RWPE2 (cell line): Measurements from ENCODE around the gene MAP2.
"Not testable (repeated sequence)": the region's sequence is repeated elsewhere in the genome, so short reads cannot be mapped to it uniquely, and the experiment has no call there.

Experiments
- ATAC-seq: fragments of 200-7000 bp; cut with Tn5 transposase; 3 replicates; pipeline ENCODE4 v1.9.1; 2021; ENCODE audit warnings: low read depth
- DNase-seq: peaks from one replicate; pipeline ENCODE4 v3.0.0-alpha.2; 2020; ENCODE audit warnings: low spot score
- H3K27ac ChIP-seq: fragments of 450-650 bp; 2 replicates; pipeline ENCODE4 v1.5.1; 2017; ENCODE audit warnings: mild to moderate bottlenecking; ENCODE audit not compliant: poor library complexity, severe bottlenecking
- H3K27me3 ChIP-seq: fragments of 250-450 bp; sonication (Bioruptor Pico); 2 replicates; pipeline ENCODE4 v1.5.1; 2021; ENCODE audit warnings: mild to moderate bottlenecking, moderate library complexity; ENCODE audit not compliant: insufficient read depth, poor library complexity, severe bottlenecking
- H3K36me3 ChIP-seq: fragments of 250-450 bp; sonication (Bioruptor Pico); 2 replicates; pipeline ENCODE4 v1.5.1; 2020; ENCODE audit warnings: low read depth, mild to moderate bottlenecking, moderate library complexity
- H3K4me1 ChIP-seq: fragments of 250-450 bp; sonication (Bioruptor Pico); 2 replicates; pipeline ENCODE4 v1.5.1; 2021; ENCODE audit warnings: mild to moderate bottlenecking, moderate library complexity; ENCODE audit not compliant: insufficient read depth, poor library complexity, severe bottlenecking
- H3K4me3 ChIP-seq: fragments of 250-450 bp; sonication (Bioruptor Pico); 2 replicates; pipeline ENCODE4 v1.5.1; 2021; ENCODE audit warnings: mild to moderate bottlenecking, moderate library complexity; ENCODE audit not compliant: severe bottlenecking
- H3K9me3 ChIP-seq: fragments of 250-450 bp; sonication (Bioruptor Pico); 2 replicates; pipeline ENCODE4 v1.5.1; 2021; ENCODE audit warnings: mild to moderate bottlenecking, moderate library complexity; ENCODE audit not compliant: severe bottlenecking
- CTCF ChIP-seq: fragments of 450-650 bp; IDR thresholded peaks from one replicate; pipeline ENCODE4 v1.5.1; 2017; ENCODE audit warnings: mild to moderate bottlenecking, moderate library complexity; ENCODE audit not compliant: poor library complexity, severe bottlenecking

Gene MAP2

GRCh38 chr2:209591021-209591420 lies 167.2 kb downstream of the MAP2 start:
- H3K27me3 ChIP-seq = no peaks in the 10 kb centered on the region
- no peak for DNase-seq
- no peak for TF ChIP-seq CTCF
- no peaks in the 10 kb centered on the region for H3K9me3 ChIP-seq
- no peak overlapping the region for H3K4me3 ChIP-seq
- H3K4me1 ChIP-seq = no peaks in the 10 kb centered on the region
- H3K36me3 ChIP-seq = no peaks in the 10 kb centered on the region
- no peak for ATAC-seq
- H3K27ac ChIP-seq = no peak overlapping the region

GRCh38 chr2:209592106-209592505 lies 168.3 kb downstream of the MAP2 start:
- no peaks in the 10 kb centered on the region for H3K9me3 ChIP-seq
- TF ChIP-seq CTCF = no peak
- no peaks in the 10 kb centered on the region for H3K36me3 ChIP-seq
- no peaks in the 10 kb centered on the region for H3K27me3 ChIP-seq
- no peak overlapping the region for H3K27ac ChIP-seq
- ATAC-seq (no peak), DNase-seq (no peak)
- no peaks in the 10 kb centered on the region for H3K4me1 ChIP-seq
- H3K4me3 ChIP-seq = no peak overlapping the region

- Histone ChIP-seq H3K27me3 (no peaks in the 10 kb centered on the region), H3K9me3 (no peaks in the 10 kb centered on the region), H3K36me3 (no peaks in the 10 kb centered on the region), H3K27ac (no peak overlapping the region), H3K4me1 (no peaks in the 10 kb centered on the region), H3K4me3 (no peak overlapping the region)
- DNase-seq = no peak
- ATAC-seq = no peak
- no peak for TF ChIP-seq CTCF
Measured at GRCh38 chr2:209593930-209594329, 170.1 kb downstream of the MAP2 start.

- H3K4me3 ChIP-seq = no peak overlapping the region
- H3K4me1 ChIP-seq = no peaks in the 10 kb centered on the region
- ATAC-seq (no peak), DNase-seq (no peak)
- H3K9me3 ChIP-seq = no peaks in the 10 kb centered on the region
- no peak for TF ChIP-seq CTCF
- no peaks in the 10 kb centered on the region for H3K27me3 ChIP-seq
- H3K27ac ChIP-seq = no peak overlapping the region
- H3K36me3 ChIP-seq = no peaks in the 10 kb centered on the region
Measured at GRCh38 chr2:209596262-209596661, 172.4 kb downstream of the MAP2 start.

GRCh38 chr2:209598227-209598626 lies 174.4 kb downstream of the MAP2 start:
- H3K4me1 ChIP-seq, H3K27me3 ChIP-seq, DNase-seq, H3K4me3 ChIP-seq, H3K9me3 ChIP-seq, H3K36me3 ChIP-seq, ATAC-seq, H3K27ac ChIP-seq: not testable (repeated sequence)
